HTR-8/SVneo (cell line): ENCODE measurements around the gene MC1R.
"Not testable (repeated sequence)": the region's sequence is repeated elsewhere in the genome, so short reads cannot be mapped to it uniquely, and the experiment has no call there.

Source experiments
- DNase-seq: peaks from one replicate; pipeline ENCODE4 v3.0.0; 2011; ENCODE audit warnings: low spot score, mixed read lengths; ENCODE audit not compliant: insufficient read length
- FAIRE-seq: peaks from 2 replicates; lab custom pipeline; 2011; peaks lifted over from hg19 to GRCh38; lab: Jason Lieb, UNC

The MC1R gene

DNA sequence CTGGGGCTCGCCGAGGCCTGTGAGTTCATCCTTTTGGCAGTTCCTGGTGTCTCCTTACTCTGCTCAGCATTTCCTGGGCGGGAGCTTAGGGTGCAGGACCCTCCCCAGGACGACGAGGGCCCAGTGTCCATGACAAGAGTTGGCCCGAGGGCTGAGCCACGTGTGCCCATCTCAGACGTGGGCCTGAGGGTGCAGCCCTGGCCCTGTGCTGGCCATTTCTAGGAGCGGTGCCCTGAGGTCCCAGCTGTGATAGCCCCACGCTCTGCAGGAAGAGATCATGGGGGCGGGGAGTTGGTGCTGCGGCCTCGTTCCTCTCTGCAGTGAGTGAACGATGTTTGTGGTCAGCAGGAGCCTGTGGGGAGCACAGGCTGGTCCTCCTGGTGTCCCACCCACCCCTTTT, 6.0 kb upstream of the MC1R start:
- DNase-seq, result no peak
- FAIRE-seq, result no peak

- DNase-seq (no peak), FAIRE-seq (peak; percentile 90)
These were observed 5.0 kb upstream of the MC1R start for GRCh38 chr16:89913408-89914387.

- not testable (repeated sequence) for DNase-seq, FAIRE-seq
These were observed 3.9 kb upstream of the MC1R start for GRCh38 chr16:89914642-89915285.

- DNase-seq (no peak), FAIRE-seq (no peak)
These were observed 3.1 kb upstream of the MC1R start for GRCh38 chr16:89915303-89916232.

DNA sequence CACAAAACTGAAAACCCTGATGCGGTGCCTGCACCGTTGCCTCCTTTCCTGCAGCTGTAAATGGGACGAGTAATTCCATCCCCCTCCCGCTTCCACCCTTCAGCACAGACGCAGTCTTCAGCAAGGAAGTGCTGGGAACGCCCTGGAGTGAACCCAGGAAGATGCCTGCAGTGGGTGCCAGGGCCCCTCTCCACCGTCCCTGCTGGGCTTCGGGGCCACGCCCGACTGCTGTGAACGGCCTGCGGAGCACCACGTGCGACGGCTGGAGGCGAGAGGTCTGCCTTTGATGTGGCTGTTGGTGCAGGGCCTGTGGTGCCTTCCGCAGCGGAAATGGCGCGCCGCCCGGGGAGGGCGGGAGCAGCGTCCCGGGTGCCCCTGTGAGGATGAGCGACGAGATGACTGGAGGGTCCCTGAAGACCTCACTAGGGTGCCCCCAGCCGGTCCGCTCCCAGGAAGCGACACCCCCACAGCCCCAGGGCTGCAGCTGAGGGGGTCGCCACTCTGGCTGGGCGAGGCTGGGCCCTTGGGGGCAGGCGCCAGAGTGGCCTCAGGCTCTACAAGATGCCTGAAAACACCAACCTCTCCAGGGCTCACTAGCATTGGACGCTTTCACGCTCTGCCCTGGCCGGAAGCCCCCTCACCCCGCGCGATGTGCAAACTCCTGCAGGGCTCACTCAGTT, 749 bp upstream of the MC1R start:
- peak; percentile 25 for DNase-seq
- no peak for FAIRE-seq

DNA sequence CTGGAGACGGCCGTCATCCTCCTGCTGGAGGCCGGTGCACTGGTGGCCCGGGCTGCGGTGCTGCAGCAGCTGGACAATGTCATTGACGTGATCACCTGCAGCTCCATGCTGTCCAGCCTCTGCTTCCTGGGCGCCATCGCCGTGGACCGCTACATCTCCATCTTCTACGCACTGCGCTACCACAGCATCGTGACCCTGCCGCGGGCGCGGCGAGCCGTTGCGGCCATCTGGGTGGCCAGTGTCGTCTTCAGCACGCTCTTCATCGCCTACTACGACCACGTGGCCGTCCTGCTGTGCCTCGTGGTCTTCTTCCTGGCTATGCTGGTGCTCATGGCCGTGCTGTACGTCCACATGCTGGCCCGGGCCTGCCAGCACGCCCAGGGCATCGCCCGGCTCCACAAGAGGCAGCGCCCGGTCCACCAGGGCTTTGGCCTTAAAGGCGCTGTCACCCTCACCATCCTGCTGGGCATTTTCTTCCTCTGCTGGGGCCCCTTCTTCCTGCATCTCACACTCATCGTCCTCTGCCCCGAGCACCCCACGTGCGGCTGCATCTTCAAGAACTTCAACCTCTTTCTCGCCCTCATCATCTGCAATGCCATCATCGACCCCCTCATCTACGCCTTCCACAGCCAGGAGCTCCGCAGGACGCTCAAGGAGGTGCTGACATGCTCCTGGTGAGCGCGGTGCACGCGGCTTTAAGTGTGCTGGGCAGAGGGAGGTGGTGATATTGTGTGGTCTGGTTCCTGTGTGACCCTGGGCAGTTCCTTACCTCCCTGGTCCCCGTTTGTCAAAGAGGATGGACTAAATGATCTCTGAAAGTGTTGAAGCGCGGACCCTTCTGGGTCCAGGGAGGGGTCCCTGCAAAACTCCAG, 1.1 kb downstream of the MC1R start:
- no peak for DNase-seq
- no peak for FAIRE-seq

DNA sequence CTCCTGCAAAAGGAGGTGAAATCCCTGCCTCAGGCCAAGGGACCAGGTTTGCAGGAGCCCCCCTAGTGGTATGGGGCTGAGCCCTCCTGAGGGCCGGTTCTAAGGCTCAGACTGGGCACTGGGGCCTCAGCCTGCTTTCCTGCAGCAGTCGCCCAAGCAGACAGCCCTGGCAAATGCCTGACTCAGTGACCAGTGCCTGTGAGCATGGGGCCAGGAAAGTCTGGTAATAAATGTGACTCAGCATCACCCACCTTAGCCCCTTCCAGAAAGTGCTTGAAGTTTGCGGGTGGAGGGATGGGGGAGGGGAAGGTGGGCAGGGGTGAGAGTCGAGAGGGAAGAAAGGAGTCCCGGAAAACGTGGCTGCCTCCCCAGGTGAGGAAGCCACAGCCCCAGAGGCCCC, 2.1 kb downstream of the MC1R start:
- DNase-seq (no peak), FAIRE-seq (no peak)

- DNase-seq (no peak), FAIRE-seq (no peak)
These were observed 2.6 kb downstream of the MC1R start for GRCh38 chr16:89921131-89921701.

- DNase-seq, result peak; percentile 93
- FAIRE-seq, result peak; percentile 91
These were observed 3.2 kb downstream of the MC1R start for GRCh38 chr16:89921702-89922476.

- peak; percentile 78 for DNase-seq
- FAIRE-seq, result no peak
These were observed 3.8 kb downstream of the MC1R start for GRCh38 chr16:89922477-89922883.

DNA sequence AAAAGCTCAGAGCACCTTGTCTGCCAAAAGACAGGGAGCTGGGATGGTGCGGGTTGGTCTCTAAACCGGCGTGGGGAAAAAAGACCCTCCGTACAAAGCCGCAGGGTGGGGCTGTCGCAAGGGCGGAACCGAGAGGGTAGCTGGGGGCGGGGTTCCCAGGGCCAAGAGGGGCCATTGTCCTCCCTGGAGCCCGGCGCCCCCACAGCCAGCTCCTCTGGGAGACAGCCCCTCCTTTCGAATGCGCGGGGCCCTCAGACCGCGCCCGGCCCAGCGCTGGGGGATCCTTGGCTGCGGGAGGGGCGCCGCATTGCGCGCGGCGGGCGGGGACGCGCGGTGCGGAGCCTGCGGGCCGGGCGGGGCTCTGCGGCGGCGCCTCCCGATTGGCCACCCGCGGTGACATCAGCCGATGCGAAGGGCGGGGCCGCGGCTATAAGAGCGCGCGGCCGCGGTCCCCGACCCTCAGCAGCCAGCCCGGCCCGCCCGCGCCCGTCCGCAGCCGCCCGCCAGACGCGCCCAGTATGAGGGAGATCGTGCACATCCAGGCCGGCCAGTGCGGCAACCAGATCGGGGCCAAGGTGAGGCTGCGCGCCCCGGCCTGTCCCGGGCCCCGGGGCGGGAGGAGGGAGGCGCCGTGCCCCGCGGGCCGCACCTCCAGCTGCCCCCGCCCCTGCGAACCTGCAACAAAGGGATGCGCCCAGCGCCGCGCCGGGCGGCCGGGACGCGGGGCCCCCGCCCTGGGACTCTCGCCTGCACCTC, 4.4 kb downstream of the MC1R start, which contains the start of gene TUBB3:
Gene TUBB3 (plus strand): TSS at position 459 of the 756 bp plus-strand sequence. CDS start 60 bp downstream, at position 519.
- DNase-seq (peak; percentile 84), FAIRE-seq (peak; percentile 51)

GRCh38 chr16:89923640-89924296, 5.1 kb downstream of the MC1R start:
- no peak for FAIRE-seq
- no peak for DNase-seq

GRCh38 chr16:89924297-89924924, 5.7 kb downstream of the MC1R start:
- DNase-seq, result no peak
- no peak for FAIRE-seq

DNA sequence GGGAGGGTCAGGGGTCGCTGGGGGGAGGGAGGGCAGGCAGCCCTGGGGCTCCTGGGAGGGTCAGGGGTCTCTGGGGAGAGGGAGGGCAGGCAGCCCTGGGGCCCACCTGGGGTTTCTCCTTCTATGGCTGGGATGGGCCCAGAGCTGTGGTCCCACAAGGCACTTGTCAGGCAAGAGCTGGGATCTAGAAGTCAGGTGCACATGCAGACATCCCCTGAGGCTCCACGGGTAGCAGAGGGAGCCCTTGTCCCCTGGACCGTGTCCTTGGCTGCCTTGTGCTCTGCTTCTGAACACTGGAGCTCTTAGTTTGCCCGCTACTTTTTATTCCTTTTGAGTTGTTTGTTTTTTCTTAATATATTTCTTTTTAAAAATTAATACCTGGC, 6.3 kb downstream of the MC1R start:
- DNase-seq (no peak), FAIRE-seq (no peak)

GRCh38 chr16:89925596-89926079, 7.0 kb downstream of the MC1R start:
- no peak for FAIRE-seq
- DNase-seq, result no peak
